ENCODE results near the gene KRTAP2-2. TPM values are rescaled to one million over a fixed set of nuclear protein-coding genes. Genes with fewer than 3 reads are reported as not detected.

The KRTAP2-2 gene
- total RNA-seq, 1 experiment from 2014 or later: not detected

- in situ Hi-C loops (cut with HindIII; ENCODE audit: low pct_unique_long_range_greater_than_20kb, low sequenced_read_pairs): no loop called here
- no peak for DNase-seq (ENCODE audit: low read depth, low spot score)
Measured at GRCh38 chr17:41009301-41009760, 45.7 kb downstream of the KRTAP2-2 start.

GRCh38 chr17:41008811-41009210, 46.2 kb downstream of the KRTAP2-2 start, which contains the start of gene KRTAP3-1:
KRTAP3-1 (minus strand) TSS chr17:41009128; CDS start chr17:41009074, 54 bp downstream.
- in situ Hi-C loops (cut with HindIII; ENCODE audit: low pct_unique_long_range_greater_than_20kb, low sequenced_read_pairs): no loop called here
- no peak for DNase-seq (ENCODE audit: low read depth, low spot score)

Small RNAs within 50 kb of the gene (small RNA-seq; reads per million reads assigned to genes)
- 0 reads per million in 2 experiments for gene KRTAP3-4P

Other genes starting within 250 kb of the KRTAP2-2 start
- gene KRT10, start 232.6 kb downstream of the KRTAP2-2 start, total RNA-seq (2014; rRNA removed; shearing (Covaris generic)): 8.1 and 15.9 TPM in 2 replicates
- gene KRT12, start 188.0 kb downstream of the KRTAP2-2 start, total RNA-seq (2014; rRNA removed; shearing (Covaris generic)): 0.59 and 0.82 TPM in 2 replicates
- gene KRT20, start 170.0 kb downstream of the KRTAP2-2 start, total RNA-seq (2014; rRNA removed; shearing (Covaris generic)): not detected in 2 replicates
- gene KRT23, start 117.6 kb downstream of the KRTAP2-2 start, total RNA-seq (2014; rRNA removed; shearing (Covaris generic)): not detected in 2 replicates
- not detected in 2 replicates for gene KRT39, start 88.3 kb downstream of the KRTAP2-2 start, total RNA-seq (2014; rRNA removed; shearing (Covaris generic))
- not detected in 2 replicates for gene KRT40, start 70.9 kb downstream of the KRTAP2-2 start, total RNA-seq (2014; rRNA removed; shearing (Covaris generic))
- not detected in 2 replicates for gene KRTAP3-3, start 61.1 kb downstream of the KRTAP2-2 start, total RNA-seq (2014; rRNA removed; shearing (Covaris generic))
- gene KRTAP3-2, start 55.3 kb downstream of the KRTAP2-2 start, total RNA-seq (2014; rRNA removed; shearing (Covaris generic)): not detected in 2 replicates
- not detected in 2 replicates for gene KRTAP3-1, start 46.1 kb downstream of the KRTAP2-2 start, total RNA-seq (2014; rRNA removed; shearing (Covaris generic))
- not detected in 2 replicates for gene KRTAP1-5, start 28.0 kb downstream of the KRTAP2-2 start, total RNA-seq (2014; rRNA removed; shearing (Covaris generic))
- not detected in 2 replicates for gene KRTAP1-4, start 25.0 kb downstream of the KRTAP2-2 start, total RNA-seq (2014; rRNA removed; shearing (Covaris generic))
- gene KRTAP1-3, start 20.4 kb downstream of the KRTAP2-2 start, total RNA-seq (2014; rRNA removed; shearing (Covaris generic)): not detected in 2 replicates
- not detected in 2 replicates for gene KRTAP1-1, start 13.8 kb downstream of the KRTAP2-2 start, total RNA-seq (2014; rRNA removed; shearing (Covaris generic))
- not detected in 2 replicates for gene KRTAP2-1, start 7.9 kb downstream of the KRTAP2-2 start, total RNA-seq (2014; rRNA removed; shearing (Covaris generic))
- gene KRTAP2-3, start 4.9 kb upstream of the KRTAP2-2 start, total RNA-seq (2014; rRNA removed; shearing (Covaris generic)): not detected in 2 replicates
- gene KRTAP2-4, start 10.6 kb upstream of the KRTAP2-2 start, total RNA-seq (2014; rRNA removed; shearing (Covaris generic)): not detected in 2 replicates
- not detected in 2 replicates for gene KRTAP4-7, start 28.9 kb upstream of the KRTAP2-2 start, total RNA-seq (2014; rRNA removed; shearing (Covaris generic))
- not detected in 2 replicates for gene KRTAP4-8, start 42.9 kb upstream of the KRTAP2-2 start, total RNA-seq (2014; rRNA removed; shearing (Covaris generic))
- gene KRTAP4-16, start 47.0 kb upstream of the KRTAP2-2 start, total RNA-seq (2014; rRNA removed; shearing (Covaris generic)): not detected in 2 replicates
- not detected in 2 replicates for gene KRTAP4-9, start 50.2 kb upstream of the KRTAP2-2 start, total RNA-seq (2014; rRNA removed; shearing (Covaris generic))
- gene KRTAP4-11, start 63.1 kb upstream of the KRTAP2-2 start, total RNA-seq (2014; rRNA removed; shearing (Covaris generic)): not detected in 2 replicates
- not detected in 2 replicates for gene KRTAP4-12, start 69.0 kb upstream of the KRTAP2-2 start, total RNA-seq (2014; rRNA removed; shearing (Covaris generic))
- not detected in 2 replicates for gene KRTAP4-6, start 85.3 kb upstream of the KRTAP2-2 start, total RNA-seq (2014; rRNA removed; shearing (Covaris generic))
- not detected in 2 replicates for gene KRTAP4-5, start 94.6 kb upstream of the KRTAP2-2 start, total RNA-seq (2014; rRNA removed; shearing (Covaris generic))
- not detected in 2 replicates for gene KRTAP4-4, start 105.5 kb upstream of the KRTAP2-2 start, total RNA-seq (2014; rRNA removed; shearing (Covaris generic))
- gene KRTAP4-3, start 113.0 kb upstream of the KRTAP2-2 start, total RNA-seq (2014; rRNA removed; shearing (Covaris generic)): not detected in 2 replicates
- gene KRTAP4-2, start 123.0 kb upstream of the KRTAP2-2 start, total RNA-seq (2014; rRNA removed; shearing (Covaris generic)): not detected in 2 replicates
- not detected in 2 replicates for gene KRTAP4-1, start 129.7 kb upstream of the KRTAP2-2 start, total RNA-seq (2014; rRNA removed; shearing (Covaris generic))
- gene KRTAP9-1, start 134.7 kb upstream of the KRTAP2-2 start, total RNA-seq (2014; rRNA removed; shearing (Covaris generic)): not detected in 2 replicates
- not detected in 2 replicates for gene KRTAP9-2, start 171.4 kb upstream of the KRTAP2-2 start, total RNA-seq (2014; rRNA removed; shearing (Covaris generic))
- gene KRTAP9-3, start 177.2 kb upstream of the KRTAP2-2 start, total RNA-seq (2014; rRNA removed; shearing (Covaris generic)): not detected in 2 replicates
- gene KRTAP9-8, start 182.8 kb upstream of the KRTAP2-2 start, total RNA-seq (2014; rRNA removed; shearing (Covaris generic)): not detected in 2 replicates
- gene KRTAP9-4, start 194.5 kb upstream of the KRTAP2-2 start, total RNA-seq (2014; rRNA removed; shearing (Covaris generic)): not detected in 2 replicates
- gene KRTAP9-9, start 200.2 kb upstream of the KRTAP2-2 start, total RNA-seq (2014; rRNA removed; shearing (Covaris generic)): not detected in 2 replicates
- gene KRTAP9-6, start 210.1 kb upstream of the KRTAP2-2 start, total RNA-seq (2014; rRNA removed; shearing (Covaris generic)): not detected in 2 replicates
- gene KRTAP9-7, start 220.5 kb upstream of the KRTAP2-2 start, total RNA-seq (2014; rRNA removed; shearing (Covaris generic)): not detected in 2 replicates
- not detected in 2 replicates for gene KRTAP29-1, start 247.6 kb upstream of the KRTAP2-2 start, total RNA-seq (2014; rRNA removed; shearing (Covaris generic))